HG02840 (cell line): ENCODE results near the gene GPR142.

Source experiments
- ATAC-seq: cut with Tn5 transposase; IDR thresholded peaks from one replicate; pipeline ENCODE4 v1.9.1; 2021; ENCODE audit warnings: mild to moderate bottlenecking, moderate library complexity, moderate number of reproducible peaks; ENCODE audit not compliant: unreplicated experiment, low FRiP score

The GPR142 gene

GRCh38 chr17:74343526-74344284 is 23.6 kb upstream of the GPR142 start:
- no peak for ATAC-seq

DNA sequence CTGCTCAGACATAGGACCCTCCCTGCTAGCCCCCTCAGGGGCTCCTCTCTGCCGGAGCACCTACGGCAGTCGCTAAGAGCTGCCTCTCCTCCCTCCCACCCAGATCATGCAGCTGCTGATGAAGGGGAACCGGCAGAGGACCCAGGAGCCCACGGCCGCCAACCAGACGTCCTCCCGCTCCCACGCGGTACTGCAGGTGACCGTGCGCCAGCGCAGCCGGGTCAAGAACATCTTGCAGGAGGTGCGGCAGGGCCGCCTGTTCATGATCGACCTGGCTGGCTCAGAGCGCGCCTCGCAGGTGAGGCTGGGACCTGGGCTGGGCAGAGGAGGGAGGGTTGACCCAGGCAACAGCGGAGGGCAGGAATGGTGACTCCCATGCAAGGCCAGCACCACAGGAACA is 22.6 kb upstream of the GPR142 start:
- ATAC-seq: no peak

GRCh38 chr17:74345433-74346241 is 21.7 kb upstream of the GPR142 start:
- no peak for ATAC-seq

GRCh38 chr17:74347646-74348045 is 19.7 kb upstream of the GPR142 start:
- ATAC-seq: no peak

- no peak for ATAC-seq
Observed at GRCh38 chr17:74349120-74349519, 18.2 kb upstream of the GPR142 start.

DNA sequence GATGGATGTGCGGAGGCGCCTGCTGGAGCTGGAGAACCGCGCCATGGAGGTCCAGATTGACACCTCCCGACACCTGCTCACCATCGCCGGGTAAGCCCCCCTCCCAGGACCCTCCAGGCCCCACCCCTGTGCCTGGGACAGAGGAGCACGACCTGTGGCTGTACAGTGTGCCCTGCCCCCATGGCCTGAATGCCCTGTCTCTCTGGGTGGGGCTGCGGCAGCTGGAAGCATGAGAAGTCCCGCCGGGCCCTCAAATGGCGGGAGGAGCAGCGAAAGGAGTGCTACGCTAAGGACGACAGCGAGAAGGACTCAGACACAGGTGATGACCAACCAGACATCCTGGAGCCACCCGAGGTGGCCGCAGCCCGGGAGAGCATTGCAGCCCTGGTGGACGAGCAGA is 16.8 kb upstream of the GPR142 start:
- no peak for ATAC-seq

GRCh38 chr17:74351552-74352210 is 15.6 kb upstream of the GPR142 start:
- ATAC-seq: no peak

DNA sequence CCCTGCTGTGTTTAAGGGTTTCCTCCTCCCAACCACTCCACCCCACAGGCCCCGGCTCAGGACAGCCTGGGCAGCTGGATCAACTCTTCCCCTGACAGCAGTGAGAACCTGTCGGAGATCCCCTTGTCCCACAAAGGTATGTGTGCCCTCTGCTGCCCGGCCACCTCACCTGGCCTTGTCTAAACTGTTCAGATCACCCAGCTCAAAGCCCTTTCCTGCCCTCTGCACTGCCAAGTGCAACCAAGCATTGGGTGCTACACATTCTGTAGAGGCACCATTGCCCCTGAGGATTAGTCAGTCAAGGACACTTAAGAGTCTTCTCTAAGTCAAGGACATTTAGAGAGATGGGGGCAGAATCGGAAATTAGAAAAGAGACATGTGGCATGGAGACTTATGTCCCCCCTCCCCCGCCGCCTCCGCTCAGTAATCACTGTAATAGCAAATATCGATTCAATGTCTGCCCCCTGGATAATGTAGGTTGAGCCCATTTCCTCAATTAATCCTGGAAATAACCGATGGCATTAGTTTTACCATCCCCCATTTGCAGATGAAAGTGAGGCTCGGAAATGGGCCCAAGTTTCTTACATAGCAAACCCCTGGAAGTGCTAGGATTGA is 13.8 kb upstream of the GPR142 start:
- no peak for ATAC-seq

- no peak for ATAC-seq
Observed at GRCh38 chr17:74354123-74354522, 13.2 kb upstream of the GPR142 start.

DNA sequence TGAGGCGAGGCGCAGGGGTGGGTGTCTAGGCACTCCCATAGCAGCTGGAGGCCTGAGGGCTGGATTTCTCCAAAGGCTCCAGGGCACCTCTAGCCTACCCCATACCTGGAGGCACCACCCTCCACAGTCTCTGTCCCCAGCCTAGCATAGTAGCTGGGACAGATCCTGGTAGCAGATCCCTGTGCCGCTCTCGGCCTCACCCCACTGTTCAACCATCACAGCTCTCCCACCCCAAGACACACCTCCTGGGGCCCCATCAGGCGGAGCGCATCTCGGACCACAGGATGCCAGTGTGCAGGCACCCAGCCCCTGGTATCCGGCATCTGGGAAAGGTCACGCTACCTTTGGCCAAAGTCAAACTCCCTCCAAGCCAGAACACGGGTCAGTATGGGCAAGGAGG is 12.7 kb upstream of the GPR142 start:
- ATAC-seq: no peak

DNA sequence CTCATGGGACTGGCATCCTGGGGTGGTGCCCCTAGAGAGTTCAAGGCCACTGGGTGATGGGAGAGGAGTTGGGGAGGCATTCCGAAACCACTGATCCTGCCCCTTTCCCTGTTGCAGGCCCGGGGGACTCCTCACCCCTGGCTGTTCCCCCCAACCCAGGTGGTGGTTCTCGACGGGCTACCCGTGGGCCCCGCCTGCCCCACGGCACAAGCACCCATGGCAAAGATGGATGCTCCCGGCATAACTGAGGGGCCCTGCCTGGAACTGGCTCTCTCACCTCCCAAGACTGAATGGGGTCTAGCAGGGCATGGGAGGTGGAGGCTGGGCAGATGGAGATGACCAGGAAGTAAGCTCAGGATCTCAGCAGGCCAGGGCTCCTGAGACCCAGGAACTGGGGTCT is 12.2 kb upstream of the GPR142 start:
- no peak for ATAC-seq

DNA sequence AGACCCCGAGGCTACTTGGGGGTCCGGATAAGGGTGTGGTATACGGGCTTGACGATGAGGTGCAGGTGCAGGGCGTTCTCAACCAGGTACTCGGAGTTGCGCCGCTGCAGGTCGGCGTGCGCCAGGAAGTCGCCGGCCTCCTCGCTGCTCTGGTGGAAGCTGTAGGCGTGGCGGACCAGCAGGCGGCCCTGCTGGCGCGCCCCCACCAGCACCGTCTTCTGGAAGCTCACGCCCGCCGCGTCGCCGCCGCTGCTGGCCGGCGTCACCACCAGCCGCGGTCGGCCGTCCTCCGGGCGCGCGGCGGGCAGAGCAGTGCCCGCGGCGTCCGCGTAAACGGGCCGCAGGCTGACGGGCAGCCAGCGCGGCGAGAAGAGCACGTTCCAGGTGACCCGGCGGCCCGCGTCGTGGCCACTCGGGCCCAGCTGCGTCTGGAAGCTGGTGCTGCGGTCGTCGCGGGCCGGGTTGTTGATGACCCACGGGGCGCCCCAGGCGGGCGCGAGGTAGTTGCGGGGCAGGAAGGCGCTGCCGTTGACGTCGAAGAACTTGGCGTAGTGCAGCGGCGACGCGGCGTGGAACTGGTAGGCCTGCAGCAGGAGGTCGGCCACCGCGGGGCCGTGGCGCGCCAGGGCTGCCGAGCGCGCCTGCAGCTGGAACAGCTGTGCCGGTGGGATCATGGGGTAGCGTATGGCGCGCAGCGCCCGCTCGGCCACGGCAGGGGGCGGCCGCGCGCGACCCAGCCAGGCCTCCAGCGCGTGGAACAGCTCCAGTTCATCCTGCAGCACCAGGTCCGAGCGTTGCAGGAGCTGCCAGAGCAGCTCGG is 10.4 kb upstream of the GPR142 start:
- ATAC-seq: no peak

DNA sequence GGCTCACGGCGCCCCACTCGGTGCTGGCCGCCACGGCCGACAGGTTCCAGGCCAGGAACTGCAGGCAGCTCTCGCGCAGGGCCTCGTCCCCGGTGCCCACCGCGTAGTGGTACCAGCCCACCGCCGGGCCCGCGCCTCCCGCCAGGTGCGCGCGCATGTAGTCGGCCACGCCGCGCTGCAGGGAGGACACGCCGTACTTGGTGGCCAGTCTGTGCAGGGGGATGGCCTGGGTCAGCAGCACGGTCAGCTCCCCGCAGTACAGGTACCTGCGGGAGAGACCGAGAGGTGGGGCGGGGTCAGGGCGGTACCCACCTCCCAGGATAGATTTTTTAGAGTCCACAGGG is 9.9 kb upstream of the GPR142 start:
- no peak for ATAC-seq

DNA sequence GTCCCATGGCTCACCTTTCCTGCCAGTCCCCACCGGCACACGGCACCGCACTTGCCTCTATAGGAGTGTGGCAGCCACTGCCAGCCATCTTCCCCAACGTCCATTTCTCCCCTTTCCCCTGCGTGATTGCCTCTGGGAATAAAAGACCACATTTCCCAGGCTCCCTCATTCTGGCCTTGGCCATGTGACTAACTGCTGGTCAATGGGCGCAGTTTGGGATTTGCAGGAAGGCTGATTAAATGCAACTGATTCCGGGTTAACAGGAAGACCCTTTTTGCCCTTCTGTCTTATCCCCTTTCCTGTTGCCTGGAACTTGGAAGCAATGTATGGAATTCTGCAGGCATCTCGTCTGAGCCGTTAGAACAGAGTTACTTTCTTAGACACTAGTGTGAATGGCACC is 8.6 kb upstream of the GPR142 start:
- ATAC-seq: no peak

- ATAC-seq: no peak
Observed at GRCh38 chr17:74359916-74360315, 7.4 kb upstream of the GPR142 start.

DNA sequence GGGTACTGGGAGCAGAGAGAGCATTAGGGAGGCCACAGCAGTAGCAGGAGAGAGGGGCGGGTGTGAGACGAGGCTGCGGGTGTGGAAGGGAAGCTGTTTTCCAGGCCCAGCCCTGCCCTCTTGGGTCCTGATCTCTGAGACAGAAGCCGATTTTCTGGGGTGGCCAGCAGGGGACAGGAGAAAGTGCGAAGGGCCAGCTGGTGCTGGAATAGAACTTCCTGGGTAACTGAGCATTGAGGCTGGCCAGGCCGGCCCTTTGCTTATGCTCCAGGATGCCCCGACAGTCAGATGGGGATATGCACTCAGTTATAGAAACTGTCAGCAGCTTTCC is 6.4 kb upstream of the GPR142 start:
- ATAC-seq: no peak

DNA sequence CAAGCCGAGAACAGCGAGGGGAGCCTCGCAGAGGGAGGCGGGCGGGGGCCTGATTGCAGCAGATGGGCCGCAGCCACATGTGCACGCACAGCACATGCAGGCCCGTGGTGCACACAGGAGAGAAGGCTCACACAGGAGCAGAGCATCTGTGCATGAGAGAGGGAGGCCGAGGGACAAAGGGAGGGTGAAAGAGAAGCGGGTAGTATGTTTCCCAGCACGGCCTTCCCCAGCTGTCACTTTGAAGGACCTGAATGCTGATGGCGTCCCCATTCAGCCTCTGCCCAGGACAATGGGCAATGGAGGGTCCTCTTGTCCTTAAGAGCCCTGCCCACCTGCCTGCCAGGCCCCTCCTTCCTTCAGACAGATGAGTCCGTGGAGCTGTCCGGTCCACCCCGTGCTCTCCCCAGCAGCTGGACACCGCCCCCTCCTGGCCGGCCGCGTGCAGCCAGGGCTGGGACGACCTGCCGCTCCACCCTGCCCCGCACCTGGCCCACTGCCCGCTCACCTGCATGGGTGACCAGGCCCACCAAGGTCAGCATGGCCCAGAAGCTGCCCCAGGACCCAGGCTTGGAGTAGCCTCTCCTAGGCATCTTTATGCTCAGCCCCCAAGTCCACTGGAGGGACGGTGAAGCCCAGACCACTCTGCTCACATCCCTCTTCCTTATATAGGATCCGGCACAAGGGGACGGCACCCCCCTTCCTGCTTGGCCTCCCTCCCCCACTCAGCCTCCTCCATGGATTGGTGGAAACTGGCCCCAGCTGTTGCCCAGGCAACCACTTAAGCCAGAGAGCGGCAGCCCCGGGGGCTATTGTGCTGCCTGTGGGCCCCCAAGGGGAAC is 5.9 kb upstream of the GPR142 start, which contains the start of gene BTBD17:
Gene BTBD17, minus strand, starts transcription at position 639 of the 839 bp plus-strand sequence. Its CDS starts 49 bp downstream, at position 590.
- ATAC-seq: no peak

DNA sequence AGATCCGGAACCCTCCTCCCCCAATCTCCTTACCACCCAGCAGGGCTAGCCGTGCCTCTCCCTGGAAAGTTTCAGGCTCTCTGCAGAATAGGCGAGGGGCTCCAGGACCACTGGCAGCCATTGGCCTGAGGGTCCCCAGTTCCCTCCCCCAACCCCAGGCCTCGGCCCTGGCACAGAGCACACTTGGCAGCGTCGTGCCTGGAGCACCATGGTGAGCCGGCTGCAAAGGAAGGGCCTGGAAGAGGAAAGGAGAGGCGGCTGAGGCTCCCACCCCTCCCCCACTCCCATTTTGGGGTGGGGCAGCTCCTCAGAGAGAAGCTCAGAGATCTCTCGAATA is 5.3 kb upstream of the GPR142 start:
- no peak for ATAC-seq

GRCh38 chr17:74362810-74363498 is 4.4 kb upstream of the GPR142 start:
- no peak for ATAC-seq
